Suppressor macrophage treated with lipopolysaccharide for 1 hour (primary cell): ENCODE data around the gene MCEMP1.

Experiments used
- DNase-seq, 3 donors: peaks; one replicate each; pipeline ENCODE4 v3.0.0-alpha.2; 2020 to 2022

Gene MCEMP1

DNA sequence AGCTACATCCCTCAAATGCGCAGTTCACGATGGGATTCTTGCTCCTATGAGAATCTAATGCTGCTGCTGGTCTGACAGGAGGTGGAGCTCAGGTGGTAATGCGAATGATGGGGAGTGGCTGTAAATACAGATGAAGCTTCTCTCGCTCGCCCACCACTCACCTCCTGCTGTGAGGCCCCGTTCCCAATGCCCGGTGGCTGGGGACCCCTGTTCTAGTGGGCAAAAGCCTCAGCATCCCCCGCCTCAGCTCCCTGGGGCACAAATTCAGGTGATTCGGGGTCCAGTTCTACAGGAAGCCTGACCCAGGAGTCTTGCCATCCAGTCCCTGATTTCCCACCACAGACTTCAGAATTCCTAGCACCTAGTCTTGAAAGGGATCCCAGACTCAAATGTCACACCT, 4.4 kb upstream of the MCEMP1 start:
- no peak for DNase-seq

GRCh38 chr19:7674010-7675005, 2.6 kb upstream of the MCEMP1 start:
- DNase-seq: peak; percentile 88 to 93 (median 91)

DNA sequence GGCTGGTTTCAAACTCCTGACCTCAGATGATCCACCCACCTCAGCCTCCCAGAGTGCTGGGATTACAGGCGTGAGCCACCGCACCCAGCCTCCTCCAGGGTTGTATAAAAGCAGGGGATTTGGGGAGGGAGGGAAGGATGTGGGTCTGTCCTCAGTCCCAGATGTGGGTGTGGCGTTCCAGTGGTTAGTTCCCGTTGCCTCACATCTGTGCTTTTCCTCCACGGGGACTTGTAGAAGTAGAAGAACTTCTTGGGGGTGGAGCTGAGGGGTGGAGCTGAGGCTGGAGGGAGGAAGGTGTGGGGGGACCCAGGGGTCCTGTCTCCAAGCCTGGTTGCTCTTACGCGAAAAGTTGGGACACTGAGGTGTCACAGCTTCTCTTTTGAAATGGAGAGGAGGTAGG, 514 bp upstream of the MCEMP1 start:
- DNase-seq: peak; percentile 57 to 64 (median 58)

DNA sequence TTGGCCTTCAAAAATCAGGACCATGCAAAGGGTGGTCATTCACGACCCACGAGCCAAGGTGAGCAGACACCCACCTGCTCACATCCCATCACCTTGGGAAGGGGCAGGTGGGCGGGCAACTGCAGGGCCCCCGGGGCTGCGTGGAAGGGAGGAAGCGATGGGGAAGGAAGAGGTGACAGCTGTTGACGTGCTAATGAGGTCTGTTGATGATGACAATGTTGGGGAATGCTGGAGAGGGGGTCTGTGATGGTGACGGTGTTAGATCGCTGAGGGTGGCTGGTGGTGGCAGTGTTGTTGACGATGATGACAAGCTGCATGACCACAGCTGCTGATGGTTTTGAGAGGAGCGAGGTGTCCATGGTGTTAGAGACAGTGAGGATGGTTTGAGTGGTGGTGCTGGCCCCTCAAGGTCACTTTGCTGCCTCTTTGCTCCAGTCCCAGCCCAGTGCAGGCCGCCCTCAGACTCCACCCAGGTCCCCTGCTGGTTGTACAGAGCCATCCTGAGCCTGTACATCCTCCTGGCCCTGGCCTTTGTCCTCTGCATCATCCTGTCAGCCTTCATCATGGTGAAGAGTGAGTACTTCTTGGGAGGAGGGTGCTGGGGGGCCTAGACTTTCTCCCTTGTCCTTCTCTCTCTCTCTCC, 900 bp downstream of the MCEMP1 start:
- DNase-seq: no peak

GRCh38 chr19:7678971-7679751, 2.3 kb downstream of the MCEMP1 start:
- peak; percentile 50 to 52 (median 51) for DNase-seq

- DNase-seq: no peak
Observed at GRCh38 chr19:7679771-7680605, 3.1 kb downstream of the MCEMP1 start.

- peak; percentile 90 to 97 (median 96) for DNase-seq
Observed at GRCh38 chr19:7680606-7681339, 3.9 kb downstream of the MCEMP1 start, which contains the start of gene TRAPPC5. Gene TRAPPC5 (plus strand): TSS chr19:7680833. CDS start chr19:7682254, 1,421 bp downstream.

DNA sequence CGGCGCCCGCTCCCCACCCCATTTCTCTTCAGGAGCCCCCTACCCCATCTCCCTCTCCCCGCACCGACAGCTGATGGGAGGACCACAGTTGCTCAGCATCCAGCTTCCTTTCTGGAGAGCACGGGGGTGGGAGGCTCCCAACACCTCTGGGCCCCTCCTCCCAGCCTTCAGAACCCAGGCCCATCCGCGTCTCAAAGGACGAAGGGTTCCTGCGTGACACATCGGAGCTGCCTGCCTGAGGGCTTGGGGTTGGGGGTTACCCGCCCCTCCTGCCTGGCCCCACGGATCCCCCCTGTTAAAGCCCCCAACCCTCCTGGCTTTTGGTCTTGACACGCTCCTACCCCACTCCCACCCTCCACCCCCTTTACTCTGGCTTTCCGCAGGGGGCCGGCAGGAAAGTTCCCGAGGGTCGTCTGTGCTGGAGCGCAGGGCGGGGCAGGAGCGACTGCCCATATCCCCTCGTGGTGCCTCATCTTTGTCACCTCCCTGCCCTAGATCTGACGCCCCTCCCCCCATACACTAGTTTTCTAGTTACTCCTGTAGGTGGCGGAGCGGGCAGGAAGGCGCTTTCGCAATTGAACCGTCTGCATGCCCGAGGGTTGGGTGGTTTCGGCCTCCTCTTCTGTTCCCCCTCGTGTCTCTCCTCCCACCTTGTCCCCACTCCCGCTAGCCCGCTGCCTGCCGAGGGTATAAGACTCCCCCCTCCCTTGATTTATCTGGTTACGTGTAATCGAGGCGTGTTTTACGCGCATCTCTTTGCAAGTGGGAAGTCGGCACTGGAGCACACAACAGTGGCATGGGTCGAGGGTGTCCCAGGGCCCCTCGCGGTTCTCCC, 4.7 kb downstream of the MCEMP1 start:
- peak; percentile 89 to 95 (median 94) for DNase-seq

- peak in 1 of 3 donors; percentile 23 for DNase-seq
Observed at GRCh38 chr19:7682175-7682855, 5.4 kb downstream of the MCEMP1 start.

GRCh38 chr19:7685546-7686445, 8.9 kb downstream of the MCEMP1 start:
- no peak for DNase-seq

- DNase-seq: no peak
Observed at GRCh38 chr19:7687177-7687576, 10.3 kb downstream of the MCEMP1 start.

DNA sequence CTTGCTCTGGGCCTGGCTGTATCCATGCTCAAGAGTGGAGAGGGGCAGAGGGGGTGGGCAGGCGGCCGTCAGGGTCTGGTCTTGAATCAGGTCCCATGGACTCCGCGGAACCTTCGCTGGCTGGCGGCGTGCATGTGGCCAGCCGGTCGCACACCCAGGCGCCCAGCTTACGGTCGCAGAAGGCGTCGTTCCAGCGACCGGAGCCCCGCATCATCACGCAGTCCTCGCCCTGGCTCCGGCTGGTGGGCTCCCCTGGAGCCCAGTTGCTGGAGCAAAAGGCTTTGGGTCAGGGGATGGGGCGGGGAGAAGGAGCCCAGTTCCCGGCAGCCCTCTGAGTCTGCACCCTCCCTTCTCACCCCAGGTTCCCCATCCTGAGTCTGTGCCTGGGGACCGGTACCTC, 12.3 kb downstream of the MCEMP1 start:
- DNase-seq: no peak

GRCh38 chr19:7690779-7691258, 13.9 kb downstream of the MCEMP1 start:
- no peak for DNase-seq

- no peak for DNase-seq
Observed at GRCh38 chr19:7691497-7691896, 14.6 kb downstream of the MCEMP1 start.

GRCh38 chr19:7692417-7693088, 15.7 kb downstream of the MCEMP1 start:
- DNase-seq: no peak

DNA sequence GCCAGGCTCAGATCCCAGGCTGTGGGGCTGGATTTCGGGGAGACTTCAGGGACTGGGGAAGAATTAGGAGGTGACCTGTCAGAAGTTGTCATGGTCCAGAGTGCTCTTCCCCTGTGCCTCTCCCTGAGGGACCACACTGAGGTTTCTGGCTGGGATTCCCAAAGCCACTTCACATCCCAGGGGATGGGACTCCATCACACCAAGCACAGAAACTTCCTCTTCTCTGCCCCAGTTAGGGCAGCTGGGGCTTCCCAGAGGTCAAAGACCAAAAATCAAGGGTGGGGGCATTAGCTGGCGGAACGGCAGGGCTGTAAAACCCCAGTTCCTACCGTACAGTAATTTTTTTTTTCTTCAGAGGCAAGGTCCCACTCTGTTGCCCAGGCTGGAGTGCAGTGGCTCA, 17.6 kb downstream of the MCEMP1 start:
- peak; percentile 46 to 66 (median 63) for DNase-seq

DNA sequence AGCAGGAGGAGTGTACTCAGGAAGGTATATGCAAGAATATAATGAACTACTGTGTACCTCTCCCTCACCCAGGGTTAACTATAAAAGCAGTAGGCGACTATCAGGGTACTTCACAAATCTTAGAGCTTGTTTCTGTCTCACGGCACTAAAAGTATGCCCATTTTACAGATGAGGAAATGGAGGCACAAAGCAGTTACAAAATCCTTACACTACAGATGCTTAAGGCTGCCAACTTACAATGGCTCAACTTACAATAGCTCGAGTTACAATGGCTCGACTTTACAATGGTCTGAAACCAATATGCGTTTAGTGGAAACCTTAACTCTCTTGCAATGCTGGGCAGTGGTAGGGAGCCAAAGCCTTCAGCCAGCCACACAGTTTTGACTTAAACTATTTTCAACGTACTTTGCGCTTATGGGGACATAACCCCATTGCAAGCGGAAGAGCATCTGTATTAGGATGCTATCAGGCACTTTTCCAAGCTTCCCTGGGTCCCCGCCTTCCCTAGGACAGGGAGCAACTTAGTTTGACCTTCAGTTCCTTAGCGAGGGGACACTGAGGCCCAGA, 20.9 kb downstream of the MCEMP1 start:
- no peak for DNase-seq

- DNase-seq: peak in 2 of 3 donors; percentile 39 to 46
Observed at GRCh38 chr19:7698583-7698982, 21.7 kb downstream of the MCEMP1 start.
